HepG2 (cell line): ENCODE data around the gene MYOM1. TPM values are rescaled to one million over a fixed set of nuclear protein-coding genes. Genes with fewer than 3 reads are reported as not detected.

Source experiments
- FOXM1 ChIP-seq: sonication (generic); formaldehyde crosslinking; IDR thresholded peaks from 2 replicates; pipeline ENCODE4 v1.5.0; 2020; ENCODE audit warnings: missing genetic modification reagents
- GLI4 ChIP-seq: sonication (generic); formaldehyde crosslinking; IDR thresholded peaks from 2 replicates; pipeline ENCODE4 v1.5.1; 2020; ENCODE audit warnings: missing genetic modification reagents, mild to moderate bottlenecking, moderate library complexity, borderline replicate concordance
- RFX5 ChIP-seq: IDR thresholded peaks from 2 replicates; pipeline ENCODE4 v1.6.1; 2011; ENCODE audit warnings: low read depth, low read length, improper control_type of control experiment
- YEATS2 ChIP-seq: sonication (generic); formaldehyde crosslinking; IDR thresholded peaks from 2 replicates; pipeline ENCODE4 v1.4.0; 2020; ENCODE audit warnings: missing genetic modification reagents, borderline replicate concordance
- ZNF230 ChIP-seq: sonication (generic); formaldehyde crosslinking; IDR thresholded peaks from 2 replicates; pipeline ENCODE4 v1.4.0; 2020; ENCODE audit warnings: mild to moderate bottlenecking, missing genetic modification reagents
- ZNF720 ChIP-seq: sonication (generic); formaldehyde crosslinking; IDR thresholded peaks from 2 replicates; pipeline ENCODE4 v1.4.0; 2020; ENCODE audit warnings: missing genetic modification reagents
- ZSCAN21 ChIP-seq: sonication (generic); formaldehyde crosslinking; IDR thresholded peaks from 2 replicates; pipeline ENCODE4 v1.8.0; 2022; ENCODE audit warnings: mild to moderate bottlenecking, missing genetic modification reagents, moderate library complexity, borderline replicate concordance
- ZSCAN31 ChIP-seq: sonication (generic); formaldehyde crosslinking; IDR thresholded peaks from 2 replicates; pipeline ENCODE4 v1.5.0; 2020; ENCODE audit warnings: low read depth, mild to moderate bottlenecking, missing genetic modification reagents
- polyA plus RNA-seq, 8 experiments: library from polyadenylated mRNA; depleted of rRNA in 3 of 8; stranded (reverse) in 7 of 8; unstranded in 1 of 8; fragments of >200 nt; fragmentation: Illumina TruSeq in 4 of 8; extraction: Trizol in 4 of 8; gene quantifications; 2 replicates each; pipeline versions ENCODE4 v1.2.1 to v1.2.3, GENCODE V29; 2011 to 2016; ENCODE audit warnings: low read depth in 4 of 8, missing spikeins in 1 of 8, mixed read lengths in 1 of 8; ENCODE audit not compliant: insufficient read depth in 1 of 8
- total RNA-seq, 5 experiments: library from RNA; depleted of rRNA; stranded (reverse); fragments of >200 nt; fragmentation: Illumina TruSeq; extraction: Trizol; gene quantifications; 2 replicates each; pipeline ENCODE4 v1.2.3, GENCODE V29; 2016; ENCODE audit warnings: low read depth in 1 of 5
- TF ChIP-seq, protein P1 (sequence below): sonication (generic); formaldehyde crosslinking; IDR thresholded peaks from 2 replicates; pipeline ENCODE4 v1.4.0; 2020; ENCODE audit warnings: missing genetic modification reagents
- TF ChIP-seq, protein P2 (sequence below): sonication (generic); formaldehyde crosslinking; conservative IDR thresholded peaks from 2 replicates; pipeline ENCODE4 v1.4.0; 2020; ENCODE audit warnings: mild to moderate bottlenecking, missing genetic modification reagents, moderate library complexity
- TF ChIP-seq, protein P3 (sequence below): sonication (generic); formaldehyde crosslinking; IDR thresholded peaks from 2 replicates; pipeline ENCODE4 v1.4.0; 2020; ENCODE audit warnings: missing genetic modification reagents, mild to moderate bottlenecking, borderline replicate concordance
- TF ChIP-seq, protein P4 (sequence below): sonication (generic); formaldehyde crosslinking; IDR thresholded peaks from 2 replicates; pipeline ENCODE4 v1.5.0; 2020; ENCODE audit warnings: mild to moderate bottlenecking, missing genetic modification reagents
- TF ChIP-seq, protein P5 (sequence below): sonication (generic); formaldehyde crosslinking; conservative IDR thresholded peaks from 2 replicates; pipeline ENCODE4 v1.8.0; 2022; ENCODE audit warnings: missing genetic modification reagents

The MYOM1 gene
- total and polyA plus RNA-seq, 2 of the 13 experiments (the other 11 are each of a cell fraction or from before 2014, with no cell fraction given), result 0.46 to 0.98 TPM

DNA sequence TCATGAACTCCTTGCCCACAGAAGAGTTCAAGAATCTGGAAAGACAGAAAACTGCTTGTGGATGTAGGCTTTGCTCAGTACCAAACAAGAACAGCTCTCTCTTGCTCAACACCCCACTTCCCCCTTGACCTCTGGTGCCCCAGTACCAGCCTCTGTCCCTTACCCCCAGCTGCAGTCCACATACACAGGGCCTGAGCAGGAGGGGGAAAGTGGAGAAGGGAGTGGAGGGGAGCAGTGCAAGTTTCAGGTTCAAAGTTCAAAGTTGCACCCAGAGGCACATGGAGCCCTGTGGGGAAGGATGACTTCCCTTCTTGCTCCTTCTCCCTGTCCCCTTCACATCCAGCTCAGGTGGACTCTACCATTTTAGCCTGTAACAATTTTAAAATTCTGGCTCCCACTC is 145.7 kb downstream of the MYOM1 start (continued):
- TF ChIP-seq, protein P1, sequence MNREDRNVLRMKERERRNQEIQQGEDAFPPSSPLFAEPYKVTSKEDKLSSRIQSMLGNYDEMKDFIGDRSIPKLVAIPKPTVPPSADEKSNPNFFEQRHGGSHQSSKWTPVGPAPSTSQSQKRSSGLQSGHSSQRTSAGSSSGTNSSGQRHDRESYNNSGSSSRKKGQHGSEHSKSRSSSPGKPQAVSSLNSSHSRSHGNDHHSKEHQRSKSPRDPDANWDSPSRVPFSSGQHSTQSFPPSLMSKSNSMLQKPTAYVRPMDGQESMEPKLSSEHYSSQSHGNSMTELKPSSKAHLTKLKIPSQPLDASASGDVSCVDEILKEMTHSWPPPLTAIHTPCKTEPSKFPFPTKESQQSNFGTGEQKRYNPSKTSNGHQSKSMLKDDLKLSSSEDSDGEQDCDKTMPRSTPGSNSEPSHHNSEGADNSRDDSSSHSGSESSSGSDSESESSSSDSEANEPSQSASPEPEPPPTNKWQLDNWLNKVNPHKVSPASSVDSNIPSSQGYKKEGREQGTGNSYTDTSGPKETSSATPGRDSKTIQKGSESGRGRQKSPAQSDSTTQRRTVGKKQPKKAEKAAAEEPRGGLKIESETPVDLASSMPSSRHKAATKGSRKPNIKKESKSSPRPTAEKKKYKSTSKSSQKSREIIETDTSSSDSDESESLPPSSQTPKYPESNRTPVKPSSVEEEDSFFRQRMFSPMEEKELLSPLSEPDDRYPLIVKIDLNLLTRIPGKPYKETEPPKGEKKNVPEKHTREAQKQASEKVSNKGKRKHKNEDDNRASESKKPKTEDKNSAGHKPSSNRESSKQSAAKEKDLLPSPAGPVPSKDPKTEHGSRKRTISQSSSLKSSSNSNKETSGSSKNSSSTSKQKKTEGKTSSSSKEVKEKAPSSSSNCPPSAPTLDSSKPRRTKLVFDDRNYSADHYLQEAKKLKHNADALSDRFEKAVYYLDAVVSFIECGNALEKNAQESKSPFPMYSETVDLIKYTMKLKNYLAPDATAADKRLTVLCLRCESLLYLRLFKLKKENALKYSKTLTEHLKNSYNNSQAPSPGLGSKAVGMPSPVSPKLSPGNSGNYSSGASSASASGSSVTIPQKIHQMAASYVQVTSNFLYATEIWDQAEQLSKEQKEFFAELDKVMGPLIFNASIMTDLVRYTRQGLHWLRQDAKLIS, result no peak
- TF ChIP-seq, protein P2, sequence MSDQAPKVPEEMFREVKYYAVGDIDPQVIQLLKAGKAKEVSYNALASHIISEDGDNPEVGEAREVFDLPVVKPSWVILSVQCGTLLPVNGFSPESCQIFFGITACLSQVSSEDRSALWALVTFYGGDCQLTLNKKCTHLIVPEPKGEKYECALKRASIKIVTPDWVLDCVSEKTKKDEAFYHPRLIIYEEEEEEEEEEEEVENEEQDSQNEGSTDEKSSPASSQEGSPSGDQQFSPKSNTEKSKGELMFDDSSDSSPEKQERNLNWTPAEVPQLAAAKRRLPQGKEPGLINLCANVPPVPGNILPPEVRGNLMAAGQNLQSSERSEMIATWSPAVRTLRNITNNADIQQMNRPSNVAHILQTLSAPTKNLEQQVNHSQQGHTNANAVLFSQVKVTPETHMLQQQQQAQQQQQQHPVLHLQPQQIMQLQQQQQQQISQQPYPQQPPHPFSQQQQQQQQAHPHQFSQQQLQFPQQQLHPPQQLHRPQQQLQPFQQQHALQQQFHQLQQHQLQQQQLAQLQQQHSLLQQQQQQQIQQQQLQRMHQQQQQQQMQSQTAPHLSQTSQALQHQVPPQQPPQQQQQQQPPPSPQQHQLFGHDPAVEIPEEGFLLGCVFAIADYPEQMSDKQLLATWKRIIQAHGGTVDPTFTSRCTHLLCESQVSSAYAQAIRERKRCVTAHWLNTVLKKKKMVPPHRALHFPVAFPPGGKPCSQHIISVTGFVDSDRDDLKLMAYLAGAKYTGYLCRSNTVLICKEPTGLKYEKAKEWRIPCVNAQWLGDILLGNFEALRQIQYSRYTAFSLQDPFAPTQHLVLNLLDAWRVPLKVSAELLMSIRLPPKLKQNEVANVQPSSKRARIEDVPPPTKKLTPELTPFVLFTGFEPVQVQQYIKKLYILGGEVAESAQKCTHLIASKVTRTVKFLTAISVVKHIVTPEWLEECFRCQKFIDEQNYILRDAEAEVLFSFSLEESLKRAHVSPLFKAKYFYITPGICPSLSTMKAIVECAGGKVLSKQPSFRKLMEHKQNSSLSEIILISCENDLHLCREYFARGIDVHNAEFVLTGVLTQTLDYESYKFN (CRISPR knock-in tag), result peak; percentile 71
- TF ChIP-seq, protein P3, sequence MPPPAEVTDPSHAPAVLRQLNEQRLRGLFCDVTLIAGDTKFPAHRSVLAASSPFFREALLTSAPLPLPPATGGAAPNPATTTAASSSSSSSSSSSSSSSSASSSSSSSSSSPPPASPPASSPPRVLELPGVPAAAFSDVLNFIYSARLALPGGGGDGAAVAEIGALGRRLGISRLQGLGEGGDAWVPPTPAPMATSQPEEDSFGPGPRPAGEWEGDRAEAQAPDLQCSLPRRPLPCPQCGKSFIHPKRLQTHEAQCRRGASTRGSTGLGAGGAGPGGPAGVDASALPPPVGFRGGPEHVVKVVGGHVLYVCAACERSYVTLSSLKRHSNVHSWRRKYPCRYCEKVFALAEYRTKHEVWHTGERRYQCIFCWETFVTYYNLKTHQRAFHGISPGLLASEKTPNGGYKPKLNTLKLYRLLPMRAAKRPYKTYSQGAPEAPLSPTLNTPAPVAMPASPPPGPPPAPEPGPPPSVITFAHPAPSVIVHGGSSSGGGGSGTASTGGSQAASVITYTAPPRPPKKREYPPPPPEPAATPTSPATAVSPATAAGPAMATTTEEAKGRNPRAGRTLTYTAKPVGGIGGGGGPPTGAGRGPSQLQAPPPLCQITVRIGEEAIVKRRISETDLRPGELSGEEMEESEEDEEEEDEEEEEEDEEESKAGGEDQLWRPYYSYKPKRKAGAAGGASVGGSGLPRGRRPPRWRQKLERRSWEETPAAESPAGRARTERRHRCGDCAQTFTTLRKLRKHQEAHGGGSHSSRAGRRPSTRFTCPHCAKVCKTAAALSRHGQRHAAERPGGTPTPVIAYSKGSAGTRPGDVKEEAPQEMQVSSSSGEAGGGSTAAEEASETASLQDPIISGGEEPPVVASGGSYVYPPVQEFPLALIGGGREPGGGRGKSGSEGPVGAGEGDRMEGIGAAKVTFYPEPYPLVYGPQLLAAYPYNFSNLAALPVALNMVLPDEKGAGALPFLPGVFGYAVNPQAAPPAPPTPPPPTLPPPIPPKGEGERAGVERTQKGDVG, result no peak
- TF ChIP-seq ZNF230 (CRISPR knock-in tag), result no peak
- no peak for TF ChIP-seq RFX5
- no peak for TF ChIP-seq ZNF720 (CRISPR knock-in tag)
- TF ChIP-seq, protein P4, sequence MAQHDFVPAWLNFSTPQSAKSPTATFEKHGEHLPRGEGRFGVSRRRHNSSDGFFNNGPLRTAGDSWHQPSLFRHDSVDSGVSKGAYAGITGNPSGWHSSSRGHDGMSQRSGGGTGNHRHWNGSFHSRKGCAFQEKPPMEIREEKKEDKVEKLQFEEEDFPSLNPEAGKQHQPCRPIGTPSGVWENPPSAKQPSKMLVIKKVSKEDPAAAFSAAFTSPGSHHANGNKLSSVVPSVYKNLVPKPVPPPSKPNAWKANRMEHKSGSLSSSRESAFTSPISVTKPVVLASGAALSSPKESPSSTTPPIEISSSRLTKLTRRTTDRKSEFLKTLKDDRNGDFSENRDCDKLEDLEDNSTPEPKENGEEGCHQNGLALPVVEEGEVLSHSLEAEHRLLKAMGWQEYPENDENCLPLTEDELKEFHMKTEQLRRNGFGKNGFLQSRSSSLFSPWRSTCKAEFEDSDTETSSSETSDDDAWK (CRISPR knock-in tag), result no peak
- TF ChIP-seq FOXM1 (CRISPR knock-in tag), result no peak
- no peak for TF ChIP-seq GLI4 (CRISPR knock-in tag)
- TF ChIP-seq YEATS2 (CRISPR knock-in tag), result no peak
- TF ChIP-seq, protein P5, sequence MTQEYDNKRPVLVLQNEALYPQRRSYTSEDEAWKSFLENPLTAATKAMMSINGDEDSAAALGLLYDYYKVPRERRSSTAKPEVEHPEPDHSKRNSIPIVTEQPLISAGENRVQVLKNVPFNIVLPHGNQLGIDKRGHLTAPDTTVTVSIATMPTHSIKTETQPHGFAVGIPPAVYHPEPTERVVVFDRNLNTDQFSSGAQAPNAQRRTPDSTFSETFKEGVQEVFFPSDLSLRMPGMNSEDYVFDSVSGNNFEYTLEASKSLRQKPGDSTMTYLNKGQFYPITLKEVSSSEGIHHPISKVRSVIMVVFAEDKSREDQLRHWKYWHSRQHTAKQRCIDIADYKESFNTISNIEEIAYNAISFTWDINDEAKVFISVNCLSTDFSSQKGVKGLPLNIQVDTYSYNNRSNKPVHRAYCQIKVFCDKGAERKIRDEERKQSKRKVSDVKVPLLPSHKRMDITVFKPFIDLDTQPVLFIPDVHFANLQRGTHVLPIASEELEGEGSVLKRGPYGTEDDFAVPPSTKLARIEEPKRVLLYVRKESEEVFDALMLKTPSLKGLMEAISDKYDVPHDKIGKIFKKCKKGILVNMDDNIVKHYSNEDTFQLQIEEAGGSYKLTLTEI (CRISPR knock-in tag), result no peak
- no peak for TF ChIP-seq ZSCAN21
- no peak for TF ChIP-seq ZSCAN31 (CRISPR knock-in tag)
